ENCODE data around the gene ASB5.
"Not testable (repeated sequence)": the region's sequence is repeated elsewhere in the genome, so short reads cannot be mapped to it uniquely, and the experiment has no call there.

Gene ASB5

GRCh38 chr4:176223561-176223960 is 45.5 kb downstream of the ASB5 start:
- no peak for DNase-seq

GRCh38 chr4:176222149-176222548 is 46.9 kb downstream of the ASB5 start:
- no peak for DNase-seq

GRCh38 chr4:176217510-176217909 is 51.5 kb downstream of the ASB5 start:
- no peak for DNase-seq

GRCh38 chr4:176212351-176212750 is 56.7 kb downstream of the ASB5 start:
- not testable (repeated sequence) for DNase-seq

- no peak for DNase-seq
Measured at GRCh38 chr4:176210579-176211296, 58.3 kb downstream of the ASB5 start.

- peak in 1 of 56 donors; percentile 14 for DNase-seq
Measured at GRCh38 chr4:176210101-176210500, 58.9 kb downstream of the ASB5 start.

GRCh38 chr4:176209535-176209934 is 59.5 kb downstream of the ASB5 start:
- no peak for DNase-seq

GRCh38 chr4:176207839-176208238 is 61.2 kb downstream of the ASB5 start:
- DNase-seq, result no peak

- no peak for DNase-seq
Measured at GRCh38 chr4:176205299-176205698, 63.7 kb downstream of the ASB5 start.

GRCh38 chr4:176198316-176198903 is 70.6 kb downstream of the ASB5 start:
- DNase-seq, result no peak

- peak; percentile 35 to 95 (median 86) for DNase-seq
Measured at GRCh38 chr4:176195184-176195978, 73.6 kb downstream of the ASB5 start, which contains the start of gene SPATA4. Gene SPATA4 (minus strand): TSS chr4:176195585. CDS start chr4:176195562, 23 bp downstream.

- DNase-seq, result no peak
Measured at GRCh38 chr4:176193938-176194337, 75.1 kb downstream of the ASB5 start.

- DNase-seq, result no peak
Measured at GRCh38 chr4:176193126-176193525, 75.9 kb downstream of the ASB5 start.

- DNase-seq, result no peak
Measured at GRCh38 chr4:176191974-176192373, 77.0 kb downstream of the ASB5 start.

- DNase-seq, result no peak
Measured at GRCh38 chr4:176189891-176190795, 78.9 kb downstream of the ASB5 start.

GRCh38 chr4:176188654-176189053 is 80.4 kb downstream of the ASB5 start:
- DNase-seq, result no peak

GRCh38 chr4:176187624-176188023 is 81.4 kb downstream of the ASB5 start:
- DNase-seq, result no peak

- no peak for DNase-seq
Measured at GRCh38 chr4:176186671-176187395, 82.2 kb downstream of the ASB5 start.

- no peak for DNase-seq
Measured at GRCh38 chr4:176186067-176186466, 83.0 kb downstream of the ASB5 start.

GRCh38 chr4:176185051-176185450 is 84.0 kb downstream of the ASB5 start:
- DNase-seq, result no peak

Measured in amygdala (tissue), 56 donors.